Ecto neural progenitor cell (in vitro differentiated cells): ENCODE data around the gene SLC26A11.
"Not testable (repeated sequence)": the region's sequence is repeated elsewhere in the genome, so short reads cannot be mapped to it uniquely, and the experiment has no call there.

Experiments used
- DNase-seq: peaks from one replicate; pipeline ENCODE4 v3.0.0-alpha.2; 2018; ENCODE audit warnings: low spot score

Gene SLC26A11

DNA sequence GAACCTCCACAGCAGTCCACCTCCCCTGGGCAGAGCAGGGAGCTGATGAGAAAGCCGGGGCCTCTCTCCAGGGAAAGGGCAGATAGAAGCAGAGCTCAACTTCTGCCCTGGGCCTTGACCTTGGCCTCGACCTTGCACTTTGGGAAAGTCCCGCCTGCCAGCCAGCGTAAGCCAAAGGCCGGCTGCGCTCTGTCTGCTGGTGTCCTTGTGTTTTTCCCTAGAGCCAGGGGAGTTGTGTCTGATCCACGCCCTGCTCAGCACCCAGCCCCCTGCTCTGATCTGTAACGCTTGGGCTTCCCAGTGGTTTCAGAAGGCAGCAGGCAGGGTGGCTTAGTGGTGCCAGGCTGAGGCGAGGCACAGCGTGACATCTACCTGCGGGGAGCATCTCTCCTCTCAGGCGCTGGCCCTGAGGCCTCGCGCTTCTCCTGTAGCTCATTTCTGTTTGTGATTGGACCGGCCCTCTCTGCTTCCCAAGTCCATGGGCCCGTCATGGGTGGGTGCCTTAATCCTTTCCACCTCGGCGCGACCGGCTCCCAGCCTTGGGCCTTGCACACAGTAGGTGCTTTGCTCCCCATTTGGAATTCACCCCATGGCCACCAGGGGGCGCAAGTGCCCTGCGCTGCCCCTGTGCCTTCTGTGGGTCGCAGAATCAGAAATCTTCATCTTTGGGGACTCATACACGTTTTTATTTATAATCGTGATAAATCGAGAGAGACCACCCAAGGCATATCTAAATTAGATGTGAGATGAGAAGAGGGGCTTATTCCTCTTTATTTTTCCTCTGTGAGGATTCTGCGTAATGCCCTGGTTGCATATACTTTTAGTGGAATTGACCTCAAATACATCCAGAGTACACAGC, 24.3 kb upstream of the SLC26A11 start:
- DNase-seq: peak; percentile 76

DNA sequence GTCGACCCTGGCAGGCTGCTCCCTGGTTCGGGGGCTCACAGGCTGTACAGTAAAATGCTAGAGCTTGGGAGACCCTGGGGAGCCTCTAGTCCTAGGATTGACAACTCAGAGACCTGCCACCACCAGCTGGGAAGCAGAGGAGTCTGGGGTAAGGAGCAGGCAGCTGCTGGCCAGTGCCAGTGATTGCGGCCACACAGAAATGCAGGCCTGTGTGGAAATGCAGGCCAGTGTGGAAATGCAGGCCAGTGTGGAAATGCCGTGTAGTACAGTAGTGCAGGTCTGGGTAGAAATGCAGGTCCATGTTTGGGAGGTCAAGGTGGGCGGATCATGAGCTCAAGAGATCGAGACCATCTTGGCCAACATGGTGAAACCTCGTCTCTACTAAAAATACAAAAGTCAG, 23.6 kb upstream of the SLC26A11 start:
- no peak for DNase-seq

GRCh38 chr17:80198144-80198661, 22.0 kb upstream of the SLC26A11 start:
- DNase-seq: no peak

DNA sequence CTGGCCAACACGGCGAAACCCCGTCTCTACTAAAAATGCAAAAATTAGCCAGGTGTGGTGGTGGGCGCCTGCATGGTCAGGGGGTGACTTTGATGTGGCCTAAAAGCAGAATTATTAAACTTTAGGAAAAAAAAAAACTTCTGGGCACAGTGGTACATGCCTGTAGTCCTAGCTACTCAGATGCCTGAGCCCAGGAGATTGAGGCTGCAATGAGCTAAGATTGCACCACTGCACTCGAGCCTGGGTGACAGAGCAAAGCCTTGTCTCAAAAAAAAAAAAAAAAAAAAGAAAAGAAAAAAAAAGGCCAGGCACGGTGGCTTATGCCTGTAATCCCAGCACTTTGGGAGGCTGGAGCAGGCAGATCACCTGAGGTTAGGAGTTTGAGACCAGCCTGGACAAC, 20.9 kb upstream of the SLC26A11 start:
- DNase-seq: not testable (repeated sequence)

- DNase-seq: no peak
Observed at GRCh38 chr17:80201446-80201845, 18.8 kb upstream of the SLC26A11 start.

- no peak for DNase-seq
Observed at GRCh38 chr17:80202197-80202596, 18.0 kb upstream of the SLC26A11 start.

- DNase-seq: no peak
Observed at GRCh38 chr17:80203471-80203963, 16.7 kb upstream of the SLC26A11 start.

- DNase-seq: no peak
Observed at GRCh38 chr17:80204626-80205468, 15.4 kb upstream of the SLC26A11 start.

DNA sequence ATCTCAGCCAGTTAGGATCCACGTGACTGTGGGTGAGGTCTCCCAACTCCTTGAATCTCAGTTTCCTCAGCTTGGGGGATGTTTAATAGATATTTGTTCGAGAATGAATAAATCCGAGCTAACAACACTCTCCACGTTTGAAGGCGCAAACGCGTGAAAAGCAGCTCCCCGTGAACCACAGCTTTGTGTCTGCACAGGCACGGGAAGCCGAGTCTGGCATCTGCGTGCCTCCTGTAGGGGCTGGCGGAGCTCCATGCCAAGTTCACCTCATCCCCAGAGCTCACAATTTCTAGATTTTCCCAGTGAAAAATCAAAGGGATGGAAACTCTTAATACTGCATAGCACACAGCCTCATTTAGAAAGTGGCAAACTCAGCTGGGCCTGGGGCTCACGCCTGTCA, 14.4 kb upstream of the SLC26A11 start:
- no peak for DNase-seq

- no peak for DNase-seq
Observed at GRCh38 chr17:80208050-80208449, 12.2 kb upstream of the SLC26A11 start.

DNA sequence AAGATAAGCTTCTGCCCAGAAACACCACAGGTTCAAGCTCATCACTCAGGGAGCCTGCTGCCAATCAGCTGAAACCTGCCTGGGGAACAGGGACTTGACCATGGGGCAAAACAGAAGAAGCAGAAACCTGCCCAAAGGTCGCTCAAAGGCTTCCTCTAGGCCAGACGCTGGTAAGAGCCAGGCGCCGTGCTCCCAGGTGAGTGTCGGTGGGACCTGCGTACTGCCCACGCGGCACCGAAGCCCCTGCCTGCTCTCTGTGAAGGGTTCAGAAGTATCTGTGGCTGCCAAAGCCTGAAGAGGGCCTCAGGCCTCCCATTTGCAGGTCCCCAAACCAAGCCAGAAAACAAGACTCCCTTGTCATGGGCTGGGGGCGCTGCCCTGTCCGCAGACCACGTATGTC, 10.5 kb upstream of the SLC26A11 start:
- DNase-seq: no peak

GRCh38 chr17:80210348-80211108, 9.7 kb upstream of the SLC26A11 start:
- no peak for DNase-seq

GRCh38 chr17:80212109-80212508, 8.1 kb upstream of the SLC26A11 start:
- no peak for DNase-seq

GRCh38 chr17:80212511-80212910, 7.7 kb upstream of the SLC26A11 start:
- DNase-seq: no peak

DNA sequence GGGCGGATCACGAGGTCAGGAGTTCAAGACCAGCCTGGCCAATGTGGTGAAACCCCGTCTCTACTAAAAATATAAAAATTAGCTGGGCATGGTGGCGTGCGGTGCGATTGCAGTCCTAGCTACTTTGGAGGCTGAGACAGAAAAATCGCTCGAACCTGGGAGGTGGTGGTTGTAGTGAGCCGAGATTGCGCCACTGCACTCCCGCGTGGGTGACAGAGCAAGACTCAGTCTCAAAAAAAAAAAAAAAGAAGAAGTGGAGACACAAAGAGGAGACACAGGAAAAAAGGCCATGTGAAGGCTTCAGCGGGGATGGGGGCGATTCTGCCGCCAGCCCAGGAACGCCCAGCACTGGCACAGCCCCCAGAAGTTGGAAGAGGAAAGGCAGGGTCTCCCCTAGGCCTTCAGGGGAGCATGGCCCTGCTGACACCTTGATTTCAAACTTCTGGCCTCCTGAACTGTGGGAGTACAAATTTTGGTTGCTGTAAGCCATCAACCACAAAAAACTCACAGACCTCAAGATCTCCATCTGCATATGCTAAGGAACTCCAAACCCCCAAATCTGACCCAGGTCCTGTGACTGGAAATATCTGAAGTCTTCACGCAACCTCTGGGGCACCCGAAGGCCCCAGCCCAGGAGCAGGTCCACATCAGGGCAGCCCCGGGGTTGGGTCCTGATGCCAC, 7.1 kb upstream of the SLC26A11 start:
- no peak for DNase-seq

- DNase-seq: no peak
Observed at GRCh38 chr17:80213643-80213975, 6.6 kb upstream of the SLC26A11 start.

DNA sequence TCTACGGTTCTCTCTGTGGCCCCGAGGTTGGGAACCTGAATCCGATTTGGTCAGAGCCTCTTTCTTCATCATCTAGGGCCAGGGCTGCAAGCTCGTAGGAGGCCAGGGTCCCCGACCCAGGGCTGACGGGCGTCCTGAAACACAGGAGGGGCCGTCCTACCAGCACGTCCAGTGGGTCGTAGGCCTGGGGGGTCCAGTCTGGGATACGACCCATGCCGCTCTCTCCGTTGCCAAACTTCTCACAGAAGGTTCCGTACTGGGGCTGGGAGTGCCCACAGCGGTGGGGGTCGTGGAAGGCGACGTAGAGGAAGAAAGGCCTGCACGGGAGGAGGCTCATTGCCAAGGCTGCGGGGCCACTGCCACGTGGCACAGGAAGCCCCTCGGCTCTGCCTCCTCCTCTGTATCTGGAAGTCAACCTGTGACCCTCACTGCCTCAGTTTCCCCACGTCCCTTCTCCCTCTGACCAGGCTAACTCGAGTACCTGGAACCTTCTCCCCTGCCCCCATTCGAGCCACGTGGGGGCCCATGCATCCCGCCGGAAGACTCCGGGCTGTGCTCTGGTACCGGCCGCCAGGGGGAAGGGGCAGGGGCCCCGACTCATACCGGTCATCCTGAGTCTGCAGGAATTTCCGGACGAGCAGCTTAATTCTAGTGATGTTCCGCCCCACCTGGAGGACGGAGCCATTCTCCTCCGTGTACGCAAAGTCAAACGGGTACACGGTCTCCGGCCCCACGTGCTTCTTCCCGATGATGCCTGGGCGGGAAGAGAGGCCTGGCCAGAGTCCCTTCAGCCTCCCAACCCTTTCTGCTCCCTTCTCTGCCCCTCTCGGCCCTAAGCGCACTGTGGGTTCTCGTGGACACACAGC, 6.0 kb upstream of the SLC26A11 start:
- DNase-seq: no peak

DNA sequence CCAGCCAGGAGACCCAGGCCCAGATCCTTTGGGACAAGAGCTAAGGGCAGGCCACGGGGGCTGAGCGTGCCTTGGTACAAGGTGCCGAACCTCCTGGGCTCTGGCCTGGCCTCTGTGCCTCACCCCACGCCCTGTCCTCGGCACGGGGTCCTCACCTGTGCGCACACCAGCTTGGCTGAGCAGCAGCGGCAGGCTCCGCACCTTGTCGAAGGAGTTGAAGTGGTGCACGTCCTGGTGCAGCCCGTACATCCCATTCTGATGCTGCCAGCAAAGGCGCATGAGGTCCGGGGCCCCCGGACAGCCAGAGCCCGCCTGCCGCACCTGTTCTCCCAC, 5.4 kb upstream of the SLC26A11 start:
- DNase-seq: no peak

- no peak for DNase-seq
Observed at GRCh38 chr17:80216473-80217456, 3.5 kb upstream of the SLC26A11 start.
